DND-41 (cell line): ENCODE data around the gene SYS1.

Source experiments
- ATAC-seq: fragments of 200-7000 bp; cut with Tn5 transposase; 3 replicates; pipeline ENCODE4 v1.9.1; 2021; ENCODE audit warnings: low read depth; ENCODE audit not compliant: insufficient read depth
- DNase-seq: peaks from one replicate; pipeline ENCODE4 v3.0.0-alpha.2; 2020
- H2AFZ ChIP-seq: 2 replicates; pipeline ENCODE4 v1.6.0; 2012; ENCODE audit warnings: low read depth, low read length
- H3K27ac ChIP-seq: 2 replicates; pipeline ENCODE4 v1.5.1; 2012; ENCODE audit warnings: low read length, inconsistent platforms
- H3K27me3 ChIP-seq: fragments of 200-600 bp; sonication (generic); 2 replicates; pipeline ENCODE4 v1.6.0; 2012; ENCODE audit warnings: low read length, mild to moderate bottlenecking, inconsistent platforms; ENCODE audit not compliant: insufficient read depth, poor library complexity
- H3K36me3 ChIP-seq: 2 replicates; pipeline ENCODE4 v1.5.1; 2012; ENCODE audit warnings: low read length, inconsistent platforms; ENCODE audit not compliant: insufficient read depth
- H3K4me1 ChIP-seq: 2 replicates; pipeline ENCODE4 v1.5.1; 2012; ENCODE audit warnings: mild to moderate bottlenecking, low read length; ENCODE audit not compliant: insufficient read depth
- H3K4me2 ChIP-seq: 2 replicates; pipeline ENCODE4 v1.6.0; 2012; ENCODE audit warnings: mild to moderate bottlenecking, moderate library complexity, low read length, inconsistent platforms; ENCODE audit not compliant: insufficient read depth
- H3K4me3 ChIP-seq, 2 experiments: fragments of 200-600 bp in 1 of 2; shearing (Covaris generic) in 1 of 2; 2 replicates each; pipeline ENCODE4 v1.5.1; 2012 to 2016; ENCODE audit warnings: inconsistent platforms in 2 of 2, low read length in 2 of 2, mild to moderate bottlenecking in 2 of 2, low read depth in 1 of 2, moderate library complexity in 1 of 2
- H3K79me2 ChIP-seq: 2 replicates; pipeline ENCODE4 v1.6.0; 2012; ENCODE audit warnings: low read length, inconsistent platforms; ENCODE audit not compliant: insufficient read depth
- H3K9ac ChIP-seq: 2 replicates; pipeline ENCODE4 v1.6.0; 2012; ENCODE audit warnings: low read depth, mild to moderate bottlenecking, inconsistent platforms, low read length, moderate library complexity
- H3K9me3 ChIP-seq: 2 replicates; pipeline ENCODE4 v1.5.1; 2012; ENCODE audit warnings: low read length, moderate library complexity, mild to moderate bottlenecking, inconsistent platforms; ENCODE audit not compliant: insufficient read depth, severe bottlenecking
- H4K20me1 ChIP-seq: 2 replicates; pipeline ENCODE4 v1.6.0; 2012; ENCODE audit warnings: low read length; ENCODE audit not compliant: insufficient read depth
- CTCF ChIP-seq: IDR thresholded peaks from 2 replicates; pipeline ENCODE4 v1.5.1; 2012; ENCODE audit warnings: borderline replicate concordance, low read length, moderate library complexity, mild to moderate bottlenecking; ENCODE audit not compliant: poor library complexity, severe bottlenecking; ENCODE audit errors: extremely low read depth
- EZH2 ChIP-seq: IDR thresholded peaks from 3 replicates; pipeline ENCODE4 v1.6.1; 2012; ENCODE audit warnings: borderline replicate concordance, low read depth, mild to moderate bottlenecking, moderate library complexity, low read length, inconsistent platforms; ENCODE audit not compliant: severe bottlenecking

The SYS1 gene

DNA sequence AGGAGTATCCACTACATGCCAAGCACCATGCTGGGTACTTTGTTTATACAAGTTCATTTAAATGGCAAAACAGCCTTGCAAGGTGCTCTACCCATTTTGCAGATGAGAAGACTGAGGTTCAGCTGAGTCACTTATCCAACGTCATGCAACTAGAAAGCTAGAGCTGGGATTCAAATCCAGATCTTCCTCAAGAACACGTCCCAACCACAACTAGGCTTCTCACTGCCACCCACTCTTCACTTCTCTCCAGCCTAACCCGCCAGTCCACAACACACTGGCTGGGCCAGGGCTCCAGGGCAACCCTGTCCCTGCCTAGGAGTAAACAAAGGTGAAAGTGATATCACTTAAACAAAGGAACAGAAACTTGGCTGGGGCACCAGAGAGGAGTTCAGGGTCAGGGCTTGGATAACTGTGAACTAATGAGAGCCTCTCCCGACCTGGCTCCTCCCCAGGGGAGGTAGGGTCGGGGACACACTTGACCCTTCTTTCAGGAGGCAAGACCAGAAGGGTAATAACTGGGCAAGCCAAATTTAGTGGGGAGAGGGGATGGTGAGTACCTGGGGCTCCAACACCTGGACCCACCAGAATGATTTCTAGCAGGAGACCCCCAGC, 22.6 kb upstream of the SYS1 start:
- no peak overlapping the region for H2AFZ ChIP-seq
- DNase-seq (no peak), ATAC-seq (no peak)
- no peak overlapping the region for H3K4me2 ChIP-seq
- no peaks in the 10 kb centered on the region for H3K79me2 ChIP-seq
- no peak overlapping the region for H3K4me3 ChIP-seq
- H3K36me3 ChIP-seq, result no peaks in the 10 kb centered on the region
- no peaks in the 10 kb centered on the region for H4K20me1 ChIP-seq
- H3K27me3 ChIP-seq, result peaks cover 57% of the 10 kb centered on the region
- no peak overlapping the region for H3K9ac ChIP-seq
- no peak overlapping the region for H3K27ac ChIP-seq
- no peaks in the 10 kb centered on the region for H3K9me3 ChIP-seq
- TF ChIP-seq CTCF (no peak), EZH2 (no peak)
- H3K4me1 ChIP-seq, result no peaks in the 10 kb centered on the region

DNA sequence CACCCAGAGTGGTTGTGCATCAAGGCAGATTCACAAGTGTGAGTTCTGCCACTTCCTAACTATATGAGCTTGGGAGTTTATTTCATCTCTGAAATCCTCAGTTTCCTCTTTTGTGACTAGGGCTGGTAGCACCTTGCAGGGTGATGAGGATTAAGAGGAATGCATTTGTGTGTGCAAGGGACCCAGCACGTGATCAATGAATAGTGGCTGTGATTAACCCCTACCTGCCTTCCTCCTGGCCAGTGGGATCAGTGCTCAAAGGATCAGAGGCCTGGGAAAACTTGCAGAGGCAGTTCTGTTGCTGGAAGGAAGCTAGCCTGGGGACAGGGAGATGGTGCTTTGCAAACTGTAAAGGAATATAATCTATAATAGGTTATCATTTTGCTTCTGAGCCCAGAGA, 22.0 kb upstream of the SYS1 start:
- Histone ChIP-seq H2AFZ (no peak overlapping the region), H3K4me2 (no peak overlapping the region), H3K27ac (no peak overlapping the region), H3K79me2 (no peaks in the 10 kb centered on the region), H3K9ac (no peak overlapping the region), H3K4me3 (no peak overlapping the region), H3K9me3 (no peaks in the 10 kb centered on the region), H3K4me1 (no peaks in the 10 kb centered on the region), H3K36me3 (no peaks in the 10 kb centered on the region), H4K20me1 (0 out of 2 replicates have a peak, but pooled peaks cover 2% of the 10 kb centered on the region), H3K27me3 (peaks cover 62% of the 10 kb centered on the region)
- ATAC-seq (no peak), DNase-seq (no peak)
- TF ChIP-seq EZH2 (no peak), CTCF (no peak)

- ATAC-seq (no peak), DNase-seq (no peak)
- H3K4me2 ChIP-seq, result no peak overlapping the region
- TF ChIP-seq CTCF (no peak), EZH2 (no peak)
- peaks cover 67% of the 10 kb centered on the region for H3K27me3 ChIP-seq
- H4K20me1 ChIP-seq, result 0 out of 2 replicates have a peak, but pooled peaks cover 2% of the 10 kb centered on the region
- no peaks in the 10 kb centered on the region for H3K4me1 ChIP-seq
- no peaks in the 10 kb centered on the region for H3K79me2 ChIP-seq
- H3K27ac ChIP-seq, result no peak overlapping the region
- H2AFZ ChIP-seq, result no peak overlapping the region
- no peaks in the 10 kb centered on the region for H3K9me3 ChIP-seq
- H3K9ac ChIP-seq, result no peak overlapping the region
- no peaks in the 10 kb centered on the region for H3K36me3 ChIP-seq
- no peak overlapping the region for H3K4me3 ChIP-seq
Measured at GRCh38 chr20:45341579-45341938, 21.4 kb upstream of the SYS1 start.
